GM12864 (cell line): Measurements from ENCODE around the gene MBTPS2.
"Not testable (repeated sequence)": the region's sequence is repeated elsewhere in the genome, so short reads cannot be mapped to it uniquely, and the experiment has no call there.

Source experiments
- DNase-seq: peaks from one replicate; pipeline ENCODE4 v3.0.0-alpha.2; 2011; ENCODE audit warnings: low read depth
- H3K4me3 ChIP-seq: 2 replicates; pipeline ENCODE4 v1.5.1; 2011; ENCODE audit warnings: mild to moderate bottlenecking, low read depth, low read length, control low read depth
- TF ChIP-seq, protein P1 (sequence below): IDR thresholded peaks from 2 replicates; pipeline ENCODE4 v1.5.1; 2011; ENCODE audit warnings: low read depth, mild to moderate bottlenecking, moderate library complexity, low read length, control low read depth, inconsistent platforms; ENCODE audit errors: missing control alignments

MBTPS2 gene

GRCh38 chrX:21853578-21853977 is 14.2 kb downstream of the MBTPS2 start:
- H3K4me3 ChIP-seq = no peak overlapping the region
- TF ChIP-seq, protein P1, sequence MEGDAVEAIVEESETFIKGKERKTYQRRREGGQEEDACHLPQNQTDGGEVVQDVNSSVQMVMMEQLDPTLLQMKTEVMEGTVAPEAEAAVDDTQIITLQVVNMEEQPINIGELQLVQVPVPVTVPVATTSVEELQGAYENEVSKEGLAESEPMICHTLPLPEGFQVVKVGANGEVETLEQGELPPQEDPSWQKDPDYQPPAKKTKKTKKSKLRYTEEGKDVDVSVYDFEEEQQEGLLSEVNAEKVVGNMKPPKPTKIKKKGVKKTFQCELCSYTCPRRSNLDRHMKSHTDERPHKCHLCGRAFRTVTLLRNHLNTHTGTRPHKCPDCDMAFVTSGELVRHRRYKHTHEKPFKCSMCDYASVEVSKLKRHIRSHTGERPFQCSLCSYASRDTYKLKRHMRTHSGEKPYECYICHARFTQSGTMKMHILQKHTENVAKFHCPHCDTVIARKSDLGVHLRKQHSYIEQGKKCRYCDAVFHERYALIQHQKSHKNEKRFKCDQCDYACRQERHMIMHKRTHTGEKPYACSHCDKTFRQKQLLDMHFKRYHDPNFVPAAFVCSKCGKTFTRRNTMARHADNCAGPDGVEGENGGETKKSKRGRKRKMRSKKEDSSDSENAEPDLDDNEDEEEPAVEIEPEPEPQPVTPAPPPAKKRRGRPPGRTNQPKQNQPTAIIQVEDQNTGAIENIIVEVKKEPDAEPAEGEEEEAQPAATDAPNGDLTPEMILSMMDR = no peak
- DNase-seq = no peak

- DNase-seq = no peak
- no peak within 1 kb of the TSS for H3K4me3 ChIP-seq
- TF ChIP-seq, protein P1 = no peak
These were observed 16.6 kb downstream of the MBTPS2 start, which contains the start of gene YY2 for GRCh38 chrX:21855937-21856415. YY2 (plus strand) TSS chrX:21855987; CDS start chrX:21856485, 498 bp downstream.

DNA sequence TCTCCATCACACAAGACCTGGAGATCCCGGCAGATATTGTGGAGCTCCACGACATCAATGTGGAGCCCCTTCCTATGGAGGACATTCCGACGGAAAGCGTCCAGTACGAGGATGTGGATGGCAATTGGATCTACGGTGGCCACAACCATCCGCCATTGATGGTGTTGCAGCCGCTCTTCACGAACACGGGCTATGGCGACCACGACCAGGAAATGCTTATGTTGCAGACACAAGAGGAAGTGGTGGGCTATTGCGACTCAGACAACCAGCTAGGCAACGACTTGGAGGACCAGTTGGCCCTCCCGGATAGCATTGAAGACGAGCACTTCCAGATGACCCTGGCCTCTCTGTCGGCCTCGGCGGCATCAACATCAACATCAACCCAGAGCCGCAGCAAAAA is 17.1 kb downstream of the MBTPS2 start:
- DNase-seq = no peak
- TF ChIP-seq, protein P1 = no peak
- H3K4me3 ChIP-seq = no peak overlapping the region

GRCh38 chrX:21863241-21863640 is 23.8 kb downstream of the MBTPS2 start:
- H3K4me3 ChIP-seq = no peak overlapping the region
- no peak for DNase-seq
- TF ChIP-seq, protein P1 = no peak

GRCh38 chrX:21865436-21865835 is 26.0 kb downstream of the MBTPS2 start:
- TF ChIP-seq, protein P1 = no peak
- DNase-seq = no peak
- H3K4me3 ChIP-seq = no peak overlapping the region

- H3K4me3 ChIP-seq = no peak overlapping the region
- TF ChIP-seq, protein P1 = no peak
These were observed 31.1 kb downstream of the MBTPS2 start for GRCh38 chrX:21870494-21870893.

GRCh38 chrX:21873063-21873775 is 33.8 kb downstream of the MBTPS2 start:
- TF ChIP-seq, protein P1 = no peak
- no peak for DNase-seq
- no peak overlapping the region for H3K4me3 ChIP-seq

More at GRCh38 chrX:21870494-21870893, 31.1 kb downstream of the MBTPS2 start:
- no peak for DNase-seq

DNA sequence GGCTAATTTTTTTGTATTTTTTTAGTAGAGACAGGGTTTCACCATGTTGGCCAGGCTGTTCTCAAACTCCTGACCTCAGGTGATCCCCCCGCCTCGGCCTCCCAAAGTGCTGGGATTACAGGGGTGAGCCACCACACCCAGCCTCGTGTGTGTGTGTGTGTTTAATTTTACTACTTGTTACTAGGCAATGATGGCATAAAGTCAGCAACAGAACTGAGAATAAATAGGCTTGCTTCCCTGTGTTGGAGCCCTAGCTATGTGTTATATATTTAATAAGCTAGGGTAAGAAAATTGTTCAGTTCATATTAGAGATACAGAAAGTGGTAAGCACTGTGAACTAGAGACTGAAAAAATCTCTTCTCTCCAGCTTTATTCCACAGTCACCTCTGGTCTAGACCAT is 34.8 kb downstream of the MBTPS2 start:
- not testable (repeated sequence) for DNase-seq, H3K4me3 ChIP-seq
